GM10847 (cell line): ENCODE data around the gene HES1.

Experiments used
- POLR2A ChIP-seq: IDR thresholded peaks from 2 replicates; pipeline ENCODE4 v1.6.1; 2011; ENCODE audit not compliant: insufficient read length; ENCODE audit errors: extremely low read depth

Gene HES1

DNA sequence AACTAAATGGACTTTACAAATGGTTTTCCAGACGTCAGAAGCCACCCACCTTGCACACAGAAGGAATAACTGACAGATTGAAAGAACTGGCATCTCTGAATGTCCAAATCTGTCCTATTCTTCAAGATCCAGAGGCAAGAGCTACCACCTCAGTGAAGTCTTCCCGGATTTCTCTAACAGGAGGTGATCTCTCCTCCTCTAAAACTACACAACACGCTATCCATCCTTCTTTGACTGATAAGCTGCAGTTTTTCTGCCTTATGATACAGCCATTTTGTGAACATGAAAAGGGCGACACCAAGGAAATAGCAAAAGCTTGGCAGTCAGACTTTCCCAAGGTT, 37.1 kb upstream of the HES1 start:
- TF ChIP-seq POLR2A, result no peak

DNA sequence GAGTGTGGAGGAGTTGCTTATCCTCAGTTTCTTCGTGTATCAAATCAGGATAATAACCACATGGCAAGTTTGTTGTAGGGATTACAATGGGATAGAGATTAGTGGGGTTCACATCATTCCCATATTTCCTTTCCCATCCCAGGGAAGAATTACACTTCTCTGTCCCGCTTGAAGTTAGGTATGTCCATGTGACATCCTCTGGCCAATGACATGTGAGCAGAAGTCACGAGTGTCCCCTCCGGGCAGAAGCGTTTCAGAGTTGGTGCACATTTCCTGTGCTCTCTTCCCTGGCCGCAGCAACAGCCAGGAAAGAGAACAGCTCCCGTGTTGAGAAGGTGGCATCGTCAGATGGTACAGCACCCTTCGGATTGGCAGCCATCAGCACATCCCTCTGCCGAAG, 36.7 kb upstream of the HES1 start:
- TF ChIP-seq POLR2A, result no peak

DNA sequence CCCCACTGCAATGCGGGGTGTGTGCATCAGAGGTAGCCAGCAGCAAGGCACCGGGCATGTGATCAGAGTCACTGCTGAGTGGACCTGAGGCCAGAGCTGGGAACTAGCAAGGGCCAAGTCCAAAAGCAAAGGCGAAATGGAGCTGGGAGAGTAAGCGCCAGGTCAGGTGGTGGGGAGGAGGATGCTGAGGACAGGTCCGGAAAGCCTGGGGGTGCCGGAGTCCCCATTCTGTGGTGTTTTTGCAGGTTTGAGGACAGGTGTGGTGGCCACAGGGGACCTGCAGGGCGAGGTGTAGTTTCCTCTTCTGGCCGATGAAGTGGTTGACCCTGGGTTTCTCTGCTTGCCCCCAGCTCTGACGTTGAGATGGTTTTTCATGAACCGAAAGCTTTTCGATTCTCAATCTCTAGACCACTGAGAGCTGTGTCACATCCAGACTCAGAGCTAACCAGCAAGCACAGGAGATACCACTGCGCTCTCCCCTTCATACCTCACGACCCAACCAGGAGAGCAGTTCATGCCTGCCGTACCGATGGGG, 35.0 kb upstream of the HES1 start:
- TF ChIP-seq POLR2A, result no peak

DNA sequence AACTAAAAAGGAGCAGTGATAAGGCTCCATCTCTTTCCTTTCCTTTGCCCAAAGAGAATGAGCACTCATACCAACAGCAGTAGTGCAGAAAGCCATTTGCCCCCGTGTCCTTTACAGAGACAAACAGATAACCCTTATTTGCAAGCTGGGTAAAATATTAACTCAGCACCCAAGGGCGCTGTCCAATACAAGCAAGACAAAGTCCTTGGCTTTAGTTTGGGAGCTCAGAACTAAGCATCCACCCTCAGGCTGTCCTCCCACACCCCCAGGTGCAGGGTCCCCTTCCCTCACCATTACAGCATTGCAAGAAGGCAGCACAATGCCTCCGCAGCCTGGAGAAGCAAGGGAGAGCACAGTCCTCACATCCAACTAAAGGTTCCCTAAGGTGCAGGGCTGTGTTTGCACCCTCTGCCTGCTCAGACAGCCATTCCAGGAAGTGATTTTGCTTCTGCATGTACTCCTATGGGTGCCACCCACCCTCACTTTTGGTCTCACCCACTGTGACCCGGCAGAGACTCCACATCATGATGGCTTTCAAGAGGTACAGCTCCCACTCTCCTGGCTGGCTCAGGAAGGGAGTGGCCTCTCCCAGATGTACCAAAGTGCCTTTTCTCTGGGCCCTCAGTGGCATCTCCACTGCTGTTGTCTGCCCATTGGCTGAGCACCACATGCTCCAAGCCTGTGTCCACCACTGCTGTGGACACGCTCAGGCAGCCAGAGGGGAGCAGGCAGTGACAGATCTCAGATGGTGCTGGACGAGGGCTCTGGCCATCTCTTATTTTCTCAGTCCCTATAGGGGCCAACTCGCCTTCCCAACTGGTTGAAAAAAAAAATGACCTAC, 34.1 kb upstream of the HES1 start:
- no peak for TF ChIP-seq POLR2A

DNA sequence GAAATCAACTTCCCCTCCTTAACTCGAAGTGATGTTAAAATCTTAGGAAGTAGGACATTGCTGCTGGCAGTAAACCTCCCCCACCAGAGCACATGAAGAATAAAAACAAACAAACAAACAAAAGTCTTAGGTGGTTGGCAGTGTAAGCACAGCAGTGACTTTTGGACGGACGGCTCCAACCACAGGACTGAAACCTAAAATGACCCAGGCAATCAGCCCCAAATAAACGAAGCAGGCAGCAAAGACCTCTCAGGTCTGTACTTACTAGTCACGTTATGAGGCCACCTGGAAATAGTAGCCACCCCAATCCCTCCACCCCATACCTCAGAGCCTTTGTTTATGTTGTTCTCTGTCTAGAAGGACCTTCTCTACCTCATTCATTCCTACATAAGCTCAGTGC, 33.5 kb upstream of the HES1 start:
- TF ChIP-seq POLR2A, result no peak

DNA sequence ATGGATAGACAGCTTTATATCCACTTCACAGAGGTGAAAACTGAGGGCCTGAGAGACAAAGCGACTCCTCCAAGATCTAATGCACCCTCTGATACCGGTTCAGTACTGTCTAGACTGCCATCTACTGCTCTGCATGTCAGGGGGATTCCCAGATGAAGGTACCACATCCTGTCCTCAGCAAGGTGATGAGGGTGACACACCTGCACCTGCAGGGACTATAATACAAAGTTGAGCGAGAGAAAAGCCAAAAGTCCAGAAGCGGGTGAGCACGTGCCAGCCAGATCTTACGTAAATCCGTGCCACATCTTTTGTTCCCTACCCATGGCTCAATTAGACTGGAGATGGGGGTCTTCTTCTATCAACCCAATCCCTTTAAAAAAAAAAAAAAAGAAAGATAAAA, 32.4 kb upstream of the HES1 start:
- no peak for TF ChIP-seq POLR2A

DNA sequence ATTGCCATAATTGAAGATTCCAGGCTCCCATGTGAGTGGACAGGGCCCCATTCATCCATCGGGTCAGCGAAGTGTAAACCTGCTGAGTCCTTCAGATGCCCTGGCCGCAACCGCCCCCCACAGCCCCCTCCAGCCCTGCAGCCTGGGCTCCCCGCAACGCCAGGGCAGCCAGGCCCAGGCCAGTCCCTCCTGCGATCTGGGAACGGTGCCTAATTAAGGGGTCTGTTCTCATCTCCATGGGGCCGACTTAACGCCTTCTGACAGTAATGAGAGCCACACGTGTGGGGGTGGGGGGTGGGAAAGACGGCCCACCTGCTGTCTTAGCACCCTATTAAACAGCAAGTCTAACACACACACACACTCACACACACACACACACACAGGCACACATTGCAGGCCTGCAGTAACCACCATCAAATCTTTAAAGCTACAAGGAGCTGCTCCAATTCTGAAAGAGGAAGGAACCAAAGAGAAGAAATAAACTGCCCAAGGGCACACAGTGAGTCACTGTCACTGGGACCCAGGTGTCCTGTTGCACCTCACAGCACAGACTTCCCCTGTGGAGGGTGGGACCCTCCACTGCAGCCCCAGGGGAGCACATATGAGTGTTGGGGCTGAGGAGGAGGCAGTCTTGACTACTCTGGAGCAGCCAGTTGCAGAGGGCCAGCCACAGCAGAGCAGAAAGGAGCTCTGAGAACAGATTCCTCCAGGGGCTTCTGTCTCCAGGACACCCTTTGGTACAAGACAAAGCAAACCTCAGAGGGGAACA, 31.8 kb upstream of the HES1 start:
- TF ChIP-seq POLR2A, result no peak

DNA sequence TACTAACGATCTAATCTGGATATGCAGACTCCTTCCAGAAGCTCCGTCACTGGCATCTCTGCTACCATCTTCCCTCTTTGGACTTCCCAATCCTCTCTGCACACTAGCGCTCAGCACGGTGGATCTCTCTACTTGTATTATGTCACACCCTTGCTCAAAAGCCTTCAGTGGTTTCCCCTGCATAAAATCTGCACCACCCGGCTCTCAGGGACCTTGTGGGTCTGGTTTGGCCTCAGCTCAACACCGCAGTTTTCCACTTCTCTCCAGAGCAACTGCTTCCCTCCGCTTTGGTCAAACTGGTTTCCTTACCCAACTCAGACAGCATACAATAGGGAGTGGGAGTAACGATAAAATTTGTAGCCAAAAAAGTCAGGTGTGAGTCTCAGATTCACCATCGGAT, 30.7 kb upstream of the HES1 start:
- TF ChIP-seq POLR2A, result no peak

DNA sequence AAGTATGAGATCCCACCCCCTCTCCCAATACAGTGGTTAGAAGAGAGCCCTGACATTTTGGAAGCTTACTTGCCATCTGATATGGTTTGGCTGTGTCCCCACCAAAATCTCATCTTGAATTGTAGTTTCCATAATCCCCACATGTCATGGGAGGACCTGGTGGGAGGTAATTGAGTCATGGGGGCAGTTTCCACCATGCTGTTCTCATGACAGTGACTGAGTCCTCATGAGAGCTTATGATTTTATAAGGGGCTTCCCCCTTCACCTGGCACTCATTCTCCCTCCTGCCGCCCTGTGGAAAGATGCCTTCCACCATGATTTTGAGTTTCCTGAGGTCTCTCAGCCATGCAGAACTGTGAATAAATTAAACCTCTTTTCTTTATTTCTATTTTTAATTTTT, 28.8 kb upstream of the HES1 start:
- no peak for TF ChIP-seq POLR2A

DNA sequence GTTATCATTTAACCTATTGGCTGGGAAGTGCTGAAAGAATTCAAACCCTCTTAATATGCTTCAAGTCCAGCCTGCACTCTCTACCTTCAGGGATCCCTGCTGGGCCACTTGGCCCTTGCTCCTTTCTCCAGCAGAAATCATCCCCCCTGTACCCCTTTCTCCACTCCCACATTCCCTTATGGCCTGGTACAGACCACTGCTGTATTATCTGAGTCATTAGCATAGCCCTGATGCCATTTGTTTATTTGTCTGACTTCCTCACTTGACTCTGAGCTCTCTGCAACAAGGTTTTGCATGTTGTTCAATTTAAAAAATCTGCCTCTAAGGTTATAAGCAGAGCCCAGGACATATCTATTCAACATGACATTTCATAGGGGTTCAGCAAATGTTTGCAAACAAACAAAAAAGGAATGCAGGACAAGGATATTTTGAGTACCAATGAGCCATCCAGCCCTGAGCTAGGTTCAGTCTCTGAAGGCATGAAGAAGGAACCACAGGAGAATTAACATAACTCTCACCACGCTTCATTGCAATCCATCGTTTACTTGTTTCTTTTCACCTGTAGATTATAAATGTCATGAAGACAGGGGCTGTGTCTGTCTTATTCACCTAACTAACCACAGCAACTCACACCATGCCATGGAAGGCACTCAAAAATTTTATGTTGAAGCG, 26.6 kb upstream of the HES1 start:
- TF ChIP-seq POLR2A, result no peak

DNA sequence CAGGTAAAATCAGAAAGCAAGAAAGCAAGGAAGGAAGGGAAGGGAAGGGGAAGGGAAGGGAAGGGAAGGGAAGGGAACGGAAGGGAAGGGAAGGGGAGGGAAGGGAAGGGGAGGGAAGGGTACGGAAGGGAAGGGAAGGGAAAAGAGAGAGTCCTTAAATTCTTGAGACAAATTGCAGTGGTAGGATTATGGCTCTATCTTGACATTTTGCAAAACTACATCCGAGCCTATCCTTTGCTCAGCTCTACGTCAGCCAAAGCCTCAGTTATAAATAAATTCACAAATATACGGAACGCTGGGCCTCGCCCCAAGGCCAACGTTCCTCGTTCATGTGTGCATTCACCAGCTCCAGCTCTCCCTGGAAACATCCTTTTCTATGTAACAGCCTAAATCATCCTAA, 25.5 kb upstream of the HES1 start:
- TF ChIP-seq POLR2A, result no peak

DNA sequence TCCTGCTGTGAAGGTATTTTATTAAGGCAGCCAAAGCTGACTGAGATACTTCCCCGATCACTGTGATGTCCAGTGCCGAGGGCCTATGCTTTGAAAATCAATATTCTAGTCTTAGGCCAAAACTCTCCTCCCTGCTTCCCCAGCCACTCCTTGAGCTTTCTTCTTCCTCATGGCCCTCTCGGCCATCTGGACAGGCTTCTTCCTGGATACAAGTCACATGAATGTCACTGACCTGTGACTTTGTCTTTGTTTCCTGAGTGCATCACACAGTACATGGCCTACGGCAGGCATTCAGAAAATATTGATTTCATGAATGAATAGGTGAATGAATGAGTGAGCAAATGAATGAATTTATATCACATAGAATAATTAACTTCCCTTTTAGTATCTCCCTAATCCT, 24.6 kb upstream of the HES1 start:
- TF ChIP-seq POLR2A, result no peak

DNA sequence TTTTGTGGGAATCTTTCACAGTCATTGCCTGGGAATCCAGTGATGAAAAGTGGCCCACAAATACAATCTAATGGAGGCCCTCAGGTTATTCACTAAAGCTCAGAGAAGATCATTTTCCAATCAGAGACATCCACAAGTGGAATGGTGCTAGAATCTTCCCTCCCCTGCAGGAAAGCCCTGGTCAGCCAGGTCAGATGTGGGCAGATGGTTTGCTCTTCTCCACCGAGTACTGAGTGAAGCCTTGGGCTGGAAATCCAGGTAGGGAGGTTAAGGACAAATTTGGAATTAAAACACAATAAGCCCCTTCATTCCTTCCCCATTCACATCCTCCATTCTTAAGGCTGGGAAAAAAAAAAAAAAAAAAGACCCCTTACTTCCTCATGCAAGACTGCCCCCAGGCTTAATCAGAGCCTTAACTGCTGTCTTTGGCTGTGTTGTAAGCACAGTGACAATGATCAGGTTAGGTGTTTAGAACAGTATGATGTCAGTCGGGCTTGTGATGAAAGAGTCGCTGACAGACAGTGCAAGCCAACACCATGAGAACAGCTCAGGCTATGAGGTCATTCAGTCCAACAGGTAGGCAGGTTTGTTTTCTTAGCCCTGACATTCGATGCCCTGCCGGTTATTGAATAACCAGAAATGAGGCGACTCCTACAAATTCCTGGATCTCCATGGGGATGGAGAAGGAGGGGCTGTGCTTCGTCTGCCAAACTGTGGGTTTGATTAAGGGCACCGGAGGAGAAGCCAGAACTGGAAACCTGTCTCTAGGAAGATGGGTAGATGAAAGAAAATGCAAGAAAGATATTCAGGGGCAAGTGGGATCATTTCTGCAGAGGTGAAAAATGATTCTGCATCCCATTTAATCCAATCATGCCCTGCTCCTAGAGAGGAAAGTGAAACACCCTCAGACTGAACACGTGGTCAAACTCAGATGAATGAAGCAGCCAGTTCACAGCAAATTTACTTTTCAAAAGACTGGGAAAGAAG, 23.5 kb upstream of the HES1 start:
- no peak for TF ChIP-seq POLR2A

DNA sequence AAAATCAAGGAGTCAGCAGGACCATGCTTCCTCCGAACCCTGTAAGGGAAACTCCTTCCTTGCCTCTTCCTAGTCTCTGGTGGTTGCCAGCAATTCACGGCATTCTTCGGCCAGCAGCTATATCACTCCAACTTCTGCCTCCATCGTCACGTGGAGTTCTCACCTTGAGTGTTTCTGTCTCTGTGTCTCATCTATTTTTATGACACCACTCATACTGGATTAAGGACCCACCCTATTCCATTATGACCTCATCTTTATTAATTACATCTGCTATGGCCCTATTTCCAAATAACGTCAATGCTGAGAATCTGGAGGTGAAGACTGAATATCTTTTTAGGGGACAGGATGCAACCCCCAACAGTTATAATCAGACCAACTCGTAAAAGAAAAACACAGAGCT, 21.8 kb upstream of the HES1 start:
- TF ChIP-seq POLR2A, result no peak
